Measurements from ENCODE around the gene DEFB129.

DNA sequence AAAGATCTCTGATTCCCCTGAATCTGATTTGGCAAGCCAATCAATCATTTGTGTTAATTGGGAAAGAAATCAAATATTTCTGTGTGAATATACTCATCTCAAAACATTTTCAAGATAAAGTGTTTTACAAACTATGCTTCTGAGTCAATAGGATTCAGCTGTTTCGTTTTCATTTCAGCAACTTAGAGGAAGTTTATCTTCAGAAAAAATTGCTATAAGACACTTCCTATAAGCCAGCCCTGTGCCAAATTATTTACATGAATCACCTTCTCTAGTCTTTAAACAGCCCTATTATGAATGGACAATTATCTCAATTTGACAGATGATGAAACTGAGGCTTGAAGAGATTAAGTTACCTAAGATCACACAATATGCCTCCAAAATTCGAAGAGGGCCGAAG lies 10.9 kb downstream of the DEFB129 start:
- TF ChIP-seq, protein P1, sequence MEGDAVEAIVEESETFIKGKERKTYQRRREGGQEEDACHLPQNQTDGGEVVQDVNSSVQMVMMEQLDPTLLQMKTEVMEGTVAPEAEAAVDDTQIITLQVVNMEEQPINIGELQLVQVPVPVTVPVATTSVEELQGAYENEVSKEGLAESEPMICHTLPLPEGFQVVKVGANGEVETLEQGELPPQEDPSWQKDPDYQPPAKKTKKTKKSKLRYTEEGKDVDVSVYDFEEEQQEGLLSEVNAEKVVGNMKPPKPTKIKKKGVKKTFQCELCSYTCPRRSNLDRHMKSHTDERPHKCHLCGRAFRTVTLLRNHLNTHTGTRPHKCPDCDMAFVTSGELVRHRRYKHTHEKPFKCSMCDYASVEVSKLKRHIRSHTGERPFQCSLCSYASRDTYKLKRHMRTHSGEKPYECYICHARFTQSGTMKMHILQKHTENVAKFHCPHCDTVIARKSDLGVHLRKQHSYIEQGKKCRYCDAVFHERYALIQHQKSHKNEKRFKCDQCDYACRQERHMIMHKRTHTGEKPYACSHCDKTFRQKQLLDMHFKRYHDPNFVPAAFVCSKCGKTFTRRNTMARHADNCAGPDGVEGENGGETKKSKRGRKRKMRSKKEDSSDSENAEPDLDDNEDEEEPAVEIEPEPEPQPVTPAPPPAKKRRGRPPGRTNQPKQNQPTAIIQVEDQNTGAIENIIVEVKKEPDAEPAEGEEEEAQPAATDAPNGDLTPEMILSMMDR (conservative IDR thresholded peaks at IDR 0.05; ENCODE audit: low read depth in 2 of 2), result no peak
- no peak for TF ChIP-seq EZH2 (IDR thresholded peaks at IDR 0.05; ENCODE audit: low read depth, unreplicated experiment)
- TF ChIP-seq EZH2phosphoT487 (IDR thresholded peaks at IDR 0.05; ENCODE audit: unreplicated experiment), result no peak
- TF ChIP-seq NANOG (IDR thresholded peaks at IDR 0.05; ENCODE audit: borderline replicate concordance), result no peak
- TF ChIP-seq POLR2AphosphoS5 (IDR thresholded peaks at IDR 0.05; ENCODE audit: low read depth), result no peak

Data from GM23338 (cell line).